GM23338 (cell line): Measurements from ENCODE around the gene SLIT1. TPM values are rescaled to one million over a fixed set of nuclear protein-coding genes. Genes with fewer than 3 reads are reported as not detected.

Experiments
- ATAC-seq: fragments of 200-7000 bp; cut with Tn5 transposase; 3 replicates; pipeline ENCODE4 v1.9.1; 2020
- DNase-seq: peaks from one replicate; pipeline ENCODE4 v3.0.0-alpha.2; 2015; ENCODE audit warnings: low spot score
- H2AFZ ChIP-seq: fragments of 200-600 bp; sonication (generic); 2 replicates; pipeline ENCODE4 v1.8.0; 2016; ENCODE audit warnings: antibody characterized with exemption, mild to moderate bottlenecking, moderate library complexity
- H3F3A ChIP-seq: fragments of 200-600 bp; sonication (generic); replicated peaks from 2 replicates; pipeline ENCODE4 v1.8.0; 2017; ENCODE audit warnings: antibody characterized with exemption, mixed run types, low read depth
- H3K27ac ChIP-seq: fragments of 200-600 bp; sonication (generic); 2 replicates; pipeline ENCODE4 v1.6.1; 2016; ENCODE audit warnings: low read depth
- H3K27me3 ChIP-seq: fragments of 200-600 bp; sonication (generic); 2 replicates; pipeline ENCODE4 v1.8.0; 2016; ENCODE audit warnings: mild to moderate bottlenecking, mixed run types, moderate library complexity; ENCODE audit not compliant: insufficient read depth
- H3K36me3 ChIP-seq: fragments of 200-600 bp; sonication (generic); 2 replicates; pipeline ENCODE4 v1.8.0; 2016; ENCODE audit warnings: mild to moderate bottlenecking; ENCODE audit not compliant: insufficient read depth
- H3K4me1 ChIP-seq: fragments of 200-600 bp; sonication (generic); 2 replicates; pipeline ENCODE4 v1.8.0; 2016; ENCODE audit warnings: mild to moderate bottlenecking, moderate library complexity; ENCODE audit not compliant: insufficient read depth
- H3K4me2 ChIP-seq: fragments of 200-600 bp; sonication (generic); 2 replicates; pipeline ENCODE4 v1.7.1; 2017; ENCODE audit warnings: mixed run types
- H3K4me3 ChIP-seq: fragments of 200-600 bp; sonication (generic); 2 replicates; pipeline ENCODE4 v1.6.1; 2016; ENCODE audit warnings: mixed run types
- H3K79me2 ChIP-seq: fragments of 200-600 bp; sonication (generic); replicated peaks from 2 replicates; pipeline ENCODE4 v1.8.0; 2017; ENCODE audit warnings: mild to moderate bottlenecking; ENCODE audit not compliant: insufficient read depth
- H3K9me2 ChIP-seq: fragments of 200-600 bp; sonication (generic); 2 replicates; pipeline ENCODE4 v1.8.0; 2017; ENCODE audit not compliant: insufficient read depth
- H4K20me1 ChIP-seq: fragments of 200-600 bp; sonication (generic); replicated peaks from 2 replicates; pipeline ENCODE4 v1.8.0; 2017; ENCODE audit warnings: mild to moderate bottlenecking; ENCODE audit not compliant: insufficient read depth
- H3K27ac Mint-ChIP-seq: 2 replicates; pipeline ENCODE4 v1.8.0; 2020; ENCODE audit warnings: inconsistent platforms, mild to moderate bottlenecking, moderate library complexity, mixed read lengths
- H3K27me3 Mint-ChIP-seq: 3 replicates; pipeline ENCODE4 v1.8.0; 2022; ENCODE audit warnings: low read depth, mild to moderate bottlenecking, moderate library complexity, mixed read lengths, inconsistent platforms; ENCODE audit not compliant: insufficient read depth, poor library complexity
- H3K36me3 Mint-ChIP-seq: 3 replicates; pipeline ENCODE4 v1.8.0; 2021; ENCODE audit warnings: low read depth, mild to moderate bottlenecking, inconsistent platforms, moderate library complexity, mixed read lengths
- H3K4me1 Mint-ChIP-seq: 3 replicates; pipeline ENCODE4 v1.8.0; 2020; ENCODE audit warnings: mild to moderate bottlenecking, inconsistent platforms, mixed read lengths
- H3K4me3 Mint-ChIP-seq: 3 replicates; pipeline ENCODE4 v1.8.0; 2021; ENCODE audit warnings: moderate library complexity, mild to moderate bottlenecking, inconsistent platforms, mixed read lengths
- H3K9me3 Mint-ChIP-seq: 3 replicates; pipeline ENCODE4 v1.8.0; 2020; ENCODE audit warnings: moderate library complexity, mild to moderate bottlenecking, inconsistent platforms, mixed read lengths
- CREB1 ChIP-seq: fragments of 250-450 bp; sonication (Bioruptor Pico); IDR thresholded peaks from 2 replicates; pipeline ENCODE4 v1.5.0; 2020; ENCODE audit warnings: low read depth, mild to moderate bottlenecking, moderate library complexity
- CTCF ChIP-seq, 2 experiments: fragments of 200-600 bp in 1 of 2; sonication (generic) in 1 of 2; conservative IDR thresholded peaks; 2 replicates each; pipeline versions ENCODE4 v1.5.1 to v1.6.1; 2016 to 2017; ENCODE audit warnings: antibody characterized with exemption in 2 of 2, low read depth in 2 of 2, mild to moderate bottlenecking in 2 of 2, moderate library complexity in 1 of 2
- EZH2phosphoT487 ChIP-seq: fragments of 200-600 bp; sonication (generic); IDR thresholded peaks from one replicate; pipeline ENCODE4 v1.8.1; 2018; ENCODE audit warnings: antibody characterized with exemption; ENCODE audit not compliant: unreplicated experiment
- NANOG ChIP-seq: IDR thresholded peaks from 2 replicates; pipeline ENCODE4 v1.6.1; 2016; ENCODE audit warnings: antibody characterized with exemption, borderline replicate concordance
- REST ChIP-seq: IDR thresholded peaks from one replicate; pipeline ENCODE4 v1.6.1; 2018; ENCODE audit warnings: antibody characterized with exemption; ENCODE audit not compliant: unreplicated experiment
- STAT1 ChIP-seq: IDR thresholded peaks from one replicate; pipeline ENCODE4 v1.6.1; 2016; ENCODE audit warnings: antibody characterized with exemption; ENCODE audit not compliant: unreplicated experiment
- ZNF114 ChIP-seq: fragments of 250-450 bp; sonication (Bioruptor Pico); IDR thresholded peaks from 2 replicates; pipeline ENCODE4 v1.5.0; 2020; ENCODE audit warnings: mild to moderate bottlenecking, moderate library complexity
- polyA plus RNA-seq: library from polyadenylated mRNA; unstranded; fragments of >200 nt; fragmentation: Nextera tagmentation; extraction: Ambion mirVana; gene quantifications from 2 replicates; pipeline ENCODE4 v1.2.1, GENCODE V29; 2016
- total RNA-seq: library from RNA; depleted of rRNA; stranded (reverse); fragments of >200 nt; shearing (Covaris generic); gene quantifications from 2 replicates; pipeline ENCODE4 v1.2.3, GENCODE V29; 2014
- TF ChIP-seq, protein P1 (sequence below): IDR thresholded peaks from 2 replicates; pipeline ENCODE4 v1.6.1; 2016; ENCODE audit warnings: antibody characterized with exemption

The SLIT1 gene
- total and polyA plus RNA-seq, 2 experiments from 2014 or later = 0.76 to 1.7 TPM

GRCh38 chr10:97150616-97151015, 35.1 kb downstream of the SLIT1 start:
- H3K36me3 ChIP-seq = no peaks in the 10 kb centered on the region
- no peaks in the 10 kb centered on the region for H3K4me1 ChIP-seq
- ATAC-seq (no peak), DNase-seq (no peak)
- H3K9me3 Mint-ChIP-seq = no peaks in the 10 kb centered on the region
- no peak overlapping the region for H3K4me2 ChIP-seq
- H3K4me1 Mint-ChIP-seq = peaks cover 15% of the 10 kb centered on the region
- no peak overlapping the region for H3K4me3 ChIP-seq
- no peaks in the 10 kb centered on the region for H4K20me1 ChIP-seq
- no peak overlapping the region for H2AFZ ChIP-seq
- no peak overlapping the region for H3K4me3 Mint-ChIP-seq
- H3F3A ChIP-seq = no peaks in the 10 kb centered on the region
- peaks cover 5% of the 10 kb centered on the region for H3K27me3 Mint-ChIP-seq
- TF ChIP-seq CREB1 (CRISPR knock-in tag) = no peak
- TF ChIP-seq, protein P1, sequence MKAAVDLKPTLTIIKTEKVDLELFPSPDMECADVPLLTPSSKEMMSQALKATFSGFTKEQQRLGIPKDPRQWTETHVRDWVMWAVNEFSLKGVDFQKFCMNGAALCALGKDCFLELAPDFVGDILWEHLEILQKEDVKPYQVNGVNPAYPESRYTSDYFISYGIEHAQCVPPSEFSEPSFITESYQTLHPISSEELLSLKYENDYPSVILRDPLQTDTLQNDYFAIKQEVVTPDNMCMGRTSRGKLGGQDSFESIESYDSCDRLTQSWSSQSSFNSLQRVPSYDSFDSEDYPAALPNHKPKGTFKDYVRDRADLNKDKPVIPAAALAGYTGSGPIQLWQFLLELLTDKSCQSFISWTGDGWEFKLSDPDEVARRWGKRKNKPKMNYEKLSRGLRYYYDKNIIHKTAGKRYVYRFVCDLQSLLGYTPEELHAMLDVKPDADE = no peak
- no peak for TF ChIP-seq STAT1
- no peak for TF ChIP-seq NANOG
- no peak for TF ChIP-seq CTCF (conservative IDR thresholded peaks at IDR 0.05; ENCODE audit: low read depth in 2 of 2)
- no peak for TF ChIP-seq REST
- no peak for TF ChIP-seq EZH2phosphoT487
- no peak for TF ChIP-seq ZNF114 (CRISPR knock-in tag)
- H3K36me3 Mint-ChIP-seq = no peaks in the 10 kb centered on the region
- no peaks in the 10 kb centered on the region for H3K27me3 ChIP-seq
- H3K9me2 ChIP-seq = no peaks in the 10 kb centered on the region
- no peak overlapping the region for H3K27ac ChIP-seq
- no peaks in the 10 kb centered on the region for H3K79me2 ChIP-seq
- no peak overlapping the region for H3K27ac Mint-ChIP-seq

DNA sequence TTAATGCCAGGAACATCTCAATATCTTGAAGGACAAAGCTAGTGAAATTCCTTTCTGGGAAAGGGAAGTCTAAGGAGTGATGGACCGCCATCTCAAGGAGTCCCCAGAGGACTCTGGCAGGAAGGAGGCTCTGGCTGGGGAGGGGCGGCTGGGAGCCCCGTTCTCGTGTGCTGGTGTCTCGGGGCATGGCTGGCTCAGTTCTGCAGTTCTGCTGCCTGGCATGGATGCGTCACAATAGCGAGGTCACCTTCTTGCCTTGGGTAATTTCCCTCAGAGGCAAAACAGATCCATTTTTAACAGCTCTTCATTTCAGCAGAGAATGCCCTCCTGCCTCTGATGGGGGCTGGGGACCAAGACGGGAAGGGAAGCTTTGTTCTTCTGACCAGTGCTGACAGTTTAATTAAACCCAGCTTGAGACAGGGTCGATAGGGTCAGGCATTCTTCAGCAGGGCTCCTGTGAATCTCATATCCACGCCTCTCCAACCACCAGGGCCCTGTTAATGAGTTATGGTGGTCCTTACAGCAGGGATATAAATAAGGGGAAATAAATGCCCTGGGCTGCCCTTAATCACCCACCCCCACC, 35.7 kb downstream of the SLIT1 start:
- Histone ChIP-seq H3K36me3 (no peaks in the 10 kb centered on the region), H3K79me2 (no peaks in the 10 kb centered on the region), H3F3A (no peaks in the 10 kb centered on the region), H2AFZ (no peak overlapping the region; the same call in 1 of the 2 replicates), H3K4me2 (no peak overlapping the region), H3K9me2 (no peaks in the 10 kb centered on the region), H3K27me3 (no peaks in the 10 kb centered on the region), H4K20me1 (no peaks in the 10 kb centered on the region), H3K27ac (no peak overlapping the region), H3K4me3 (no peak overlapping the region), H3K4me1 (no peaks in the 10 kb centered on the region)
- ATAC-seq = no peak; the same call in 2 of the 3 replicates
- Mint-ChIP-seq H3K4me3 (no peak overlapping the region), H3K27ac (no peak overlapping the region), H3K4me1 (peaks cover 15% of the 10 kb centered on the region), H3K27me3 (peaks cover 3% of the 10 kb centered on the region), H3K9me3 (no peaks in the 10 kb centered on the region), H3K36me3 (no peaks in the 10 kb centered on the region)
- TF ChIP-seq REST = no peak
- DNase-seq = no peak
